ENCODE results near the gene EIF4G3. TPM values are rescaled to one million over a fixed set of nuclear protein-coding genes. Genes with fewer than 3 reads are reported as not detected.

Gene EIF4G3
- total RNA-seq, 2 donors from 2014 or later: 33.4 to 38.5 TPM

DNA sequence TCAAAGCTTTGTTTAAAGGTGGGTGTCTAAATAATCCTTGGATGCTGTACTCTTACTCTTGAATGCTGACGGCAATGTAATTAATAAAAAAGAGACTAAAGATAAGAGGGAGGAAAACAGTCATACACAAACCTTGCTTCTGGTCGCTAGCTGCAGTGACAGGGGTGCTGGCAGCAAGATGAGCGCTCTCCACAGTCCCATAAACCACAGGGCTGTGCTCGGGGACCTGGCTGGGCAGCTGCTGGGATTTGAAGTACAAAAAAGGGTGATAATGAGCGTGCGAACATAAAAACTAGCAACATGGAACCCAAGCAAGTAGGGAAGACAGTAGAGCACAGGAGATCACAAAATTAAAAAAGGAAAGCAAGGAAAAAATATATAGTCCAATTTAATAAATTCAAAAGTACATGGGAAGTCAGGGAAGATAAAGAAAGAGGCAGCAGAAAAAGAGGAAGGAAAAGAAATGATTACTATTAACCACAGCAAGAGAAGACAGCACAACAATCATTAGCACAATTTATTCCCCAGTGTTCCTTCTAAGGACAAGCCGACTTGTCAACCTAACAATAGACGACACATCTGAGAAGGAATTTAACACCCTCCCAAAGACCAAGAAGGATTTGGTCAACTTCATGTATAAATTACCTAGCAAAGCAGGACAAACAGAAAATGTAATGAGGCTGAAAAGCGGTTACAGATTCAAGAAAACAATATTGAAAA, 226.7 kb downstream of the EIF4G3 start:
- H3K27me3 ChIP-seq: no peaks in the 10 kb centered on the region
- no peak overlapping the region for H3K27ac ChIP-seq

DNA sequence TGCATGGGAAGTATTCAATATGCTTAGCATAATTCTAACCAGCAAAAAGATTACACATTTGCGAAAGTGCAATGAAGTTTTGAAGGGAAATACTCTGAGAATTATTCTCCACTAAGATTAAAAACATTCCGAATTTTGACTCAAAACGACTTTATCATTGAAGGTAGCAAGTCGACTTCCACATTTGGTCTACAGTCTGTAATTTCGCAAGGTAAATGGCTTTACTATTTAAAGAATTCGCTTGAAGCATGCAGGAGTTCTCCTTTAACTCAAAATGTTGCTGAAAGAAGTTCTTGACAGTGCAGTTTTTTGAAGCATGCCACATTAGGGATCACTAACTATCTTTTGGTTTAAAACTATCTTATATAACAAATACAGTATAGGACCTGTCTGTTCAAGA, 228.6 kb downstream of the EIF4G3 start:
- H3K27me3 ChIP-seq: no peaks in the 10 kb centered on the region
- no peaks in the 10 kb centered on the region for H3K36me3 ChIP-seq
- no peaks in the 10 kb centered on the region for H3K9me3 ChIP-seq
- TF ChIP-seq, protein P1, sequence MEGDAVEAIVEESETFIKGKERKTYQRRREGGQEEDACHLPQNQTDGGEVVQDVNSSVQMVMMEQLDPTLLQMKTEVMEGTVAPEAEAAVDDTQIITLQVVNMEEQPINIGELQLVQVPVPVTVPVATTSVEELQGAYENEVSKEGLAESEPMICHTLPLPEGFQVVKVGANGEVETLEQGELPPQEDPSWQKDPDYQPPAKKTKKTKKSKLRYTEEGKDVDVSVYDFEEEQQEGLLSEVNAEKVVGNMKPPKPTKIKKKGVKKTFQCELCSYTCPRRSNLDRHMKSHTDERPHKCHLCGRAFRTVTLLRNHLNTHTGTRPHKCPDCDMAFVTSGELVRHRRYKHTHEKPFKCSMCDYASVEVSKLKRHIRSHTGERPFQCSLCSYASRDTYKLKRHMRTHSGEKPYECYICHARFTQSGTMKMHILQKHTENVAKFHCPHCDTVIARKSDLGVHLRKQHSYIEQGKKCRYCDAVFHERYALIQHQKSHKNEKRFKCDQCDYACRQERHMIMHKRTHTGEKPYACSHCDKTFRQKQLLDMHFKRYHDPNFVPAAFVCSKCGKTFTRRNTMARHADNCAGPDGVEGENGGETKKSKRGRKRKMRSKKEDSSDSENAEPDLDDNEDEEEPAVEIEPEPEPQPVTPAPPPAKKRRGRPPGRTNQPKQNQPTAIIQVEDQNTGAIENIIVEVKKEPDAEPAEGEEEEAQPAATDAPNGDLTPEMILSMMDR (IDR thresholded peaks at IDR 0.05): no peak
- H3K27ac ChIP-seq: no peak overlapping the region
- no peaks in the 10 kb centered on the region for H3K4me1 ChIP-seq
- H3K4me3 ChIP-seq: no peak overlapping the region
- no peak for DNase-seq (ENCODE audit: low spot score)

More for the DNA sequence above, 226.7 kb downstream of the EIF4G3 start:
- no peaks in the 10 kb centered on the region for H3K36me3 ChIP-seq
- no peaks in the 10 kb centered on the region for H3K9me3 ChIP-seq
- no peak overlapping the region for H3K4me3 ChIP-seq
- H3K4me1 ChIP-seq: no peaks in the 10 kb centered on the region
- TF ChIP-seq, protein P1 (IDR thresholded peaks at IDR 0.05): no peak
- DNase-seq (ENCODE audit: low spot score): no peak

DNA sequence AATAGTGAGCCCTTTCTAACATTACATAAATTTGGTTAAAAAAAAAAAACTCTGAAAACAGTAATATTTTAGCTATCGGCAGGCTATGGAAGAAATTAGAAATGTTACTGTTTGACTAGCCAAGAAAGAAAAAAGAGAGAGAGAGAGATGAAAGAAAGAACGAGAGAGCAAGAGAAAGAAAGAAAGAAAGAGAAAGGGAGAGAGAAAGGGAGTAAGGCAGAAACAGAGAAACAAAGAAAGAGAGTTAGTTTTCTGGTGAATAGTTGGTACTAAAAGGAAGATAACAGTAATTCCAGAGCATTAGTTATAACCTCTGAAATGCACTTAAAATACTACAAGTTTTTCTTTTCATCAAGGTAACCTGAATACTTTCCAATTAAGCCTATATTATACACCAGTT, 229.3 kb downstream of the EIF4G3 start:
- no peaks in the 10 kb centered on the region for H3K36me3 ChIP-seq
- DNase-seq (ENCODE audit: low spot score): no peak
- no peaks in the 10 kb centered on the region for H3K9me3 ChIP-seq
- no peaks in the 10 kb centered on the region for H3K27me3 ChIP-seq
- TF ChIP-seq, protein P1 (IDR thresholded peaks at IDR 0.05): no peak
- H3K4me3 ChIP-seq: no peak overlapping the region
- H3K27ac ChIP-seq: no peak overlapping the region
- no peaks in the 10 kb centered on the region for H3K4me1 ChIP-seq

DNA sequence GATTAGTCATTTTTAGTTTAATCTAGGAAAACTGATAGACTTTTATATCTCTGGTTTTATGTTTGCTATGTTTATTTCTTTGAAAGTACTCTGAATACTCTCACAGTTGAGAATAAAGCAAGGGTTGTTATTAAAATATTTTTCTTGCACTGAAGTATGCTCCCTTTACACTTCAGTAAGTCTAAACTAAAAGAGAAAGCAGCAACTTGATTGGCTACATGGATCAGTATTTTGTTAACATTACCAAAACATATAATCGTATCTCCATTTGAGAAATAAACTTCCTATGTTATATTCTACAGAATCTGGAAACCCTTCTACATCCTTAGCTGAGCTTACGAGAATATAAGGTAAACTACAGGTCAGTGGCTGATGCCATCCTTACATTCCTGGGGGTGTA, 240.1 kb downstream of the EIF4G3 start:
- no peaks in the 10 kb centered on the region for H3K36me3 ChIP-seq
- TF ChIP-seq, protein P1 (IDR thresholded peaks at IDR 0.05): no peak
- H3K9me3 ChIP-seq: no peaks in the 10 kb centered on the region
- no peak overlapping the region for H3K4me3 ChIP-seq
- H3K4me1 ChIP-seq: no peaks in the 10 kb centered on the region
- no peaks in the 10 kb centered on the region for H3K27me3 ChIP-seq
- no peak for DNase-seq (ENCODE audit: low spot score)
- H3K27ac ChIP-seq: no peak overlapping the region

DNA sequence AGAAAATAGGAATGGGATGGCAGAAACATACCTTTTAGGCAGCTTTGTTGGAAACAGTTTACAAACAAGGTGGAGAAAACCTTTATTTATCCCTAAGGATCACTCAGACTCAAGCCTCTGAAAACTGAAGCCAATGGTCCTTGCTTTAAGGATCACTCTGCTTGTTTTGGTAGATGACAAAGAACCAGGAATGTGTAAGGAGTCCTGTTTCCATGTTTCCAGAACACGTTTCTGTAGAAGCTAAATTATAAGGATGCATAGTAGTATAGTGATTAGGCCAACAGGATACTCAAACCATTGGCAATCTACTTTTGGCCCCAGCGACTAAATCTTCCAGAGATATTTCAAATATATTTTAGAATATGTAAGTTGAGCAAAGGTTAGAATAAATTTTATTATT, 240.5 kb downstream of the EIF4G3 start:
- Histone ChIP-seq H3K9me3 (no peaks in the 10 kb centered on the region), H3K27me3 (no peaks in the 10 kb centered on the region), H3K4me1 (no peaks in the 10 kb centered on the region), H3K36me3 (no peaks in the 10 kb centered on the region), H3K27ac (no peak overlapping the region), H3K4me3 (no peak overlapping the region)
- TF ChIP-seq, protein P1 (IDR thresholded peaks at IDR 0.05): no peak
- DNase-seq (ENCODE audit: low spot score): no peak

DNA sequence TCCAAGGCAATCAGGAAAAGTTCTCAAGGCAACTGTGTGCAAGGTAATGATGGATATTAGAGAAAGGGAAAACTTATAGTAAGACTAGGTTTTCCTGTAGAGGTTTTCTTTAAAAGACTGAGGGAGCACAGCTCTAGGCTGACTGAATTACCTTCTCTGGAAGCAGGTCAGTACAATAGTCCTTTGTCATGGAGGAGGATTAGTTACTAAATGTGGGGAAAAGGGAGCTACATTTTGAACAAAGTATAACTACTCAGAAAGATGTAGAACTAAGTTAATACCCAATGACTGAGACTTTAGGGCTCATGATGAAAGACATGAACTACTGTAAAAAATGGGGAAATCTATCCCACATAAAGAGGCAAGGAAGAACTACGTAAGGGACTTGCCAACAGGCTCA, 241.0 kb downstream of the EIF4G3 start:
- TF ChIP-seq, protein P1 (IDR thresholded peaks at IDR 0.05): no peak
- H3K27me3 ChIP-seq: no peaks in the 10 kb centered on the region
- H3K27ac ChIP-seq: no peak overlapping the region
- H3K4me3 ChIP-seq: no peak overlapping the region
- H3K36me3 ChIP-seq: no peaks in the 10 kb centered on the region
- H3K4me1 ChIP-seq: no peaks in the 10 kb centered on the region
- H3K9me3 ChIP-seq: no peaks in the 10 kb centered on the region
- DNase-seq (ENCODE audit: low spot score): no peak

All from right atrium auricular region (tissue), 2 donors.